WTC11 (cell line): ENCODE results near the gene SRPX. TPM values are rescaled to one million over a fixed set of nuclear protein-coding genes. Genes with fewer than 3 reads are reported as not detected.

Experiments
- ATAC-seq: fragments of 200-7000 bp; cut with Tn5 transposase; 2 replicates; pipeline ENCODE4 v1.10.0; 2021; ENCODE audit warnings: mild to moderate bottlenecking, moderate library complexity
- CTCF ChIA-PET: fragments of 300-600 bp; sonication (Branson Sonifier 250); formaldehyde crosslinking; loops from one replicate; lab custom pipeline; 2021; ENCODE audit warnings: antibody characterized with exemption; lab: Charles Lee
- POLR2A ChIA-PET: fragments of 350-600 bp; sonication (Branson Sonifier 250); formaldehyde crosslinking; loops from one replicate; lab custom pipeline; 2021; ENCODE audit warnings: antibody characterized with exemption; lab: Charles Lee
- DNase-seq: peaks from one replicate; pipeline ENCODE4 v3.0.0; 2021; ENCODE audit warnings: low spot score
- H3K27ac Mint-ChIP-seq: 2 replicates; pipeline ENCODE4 v1.8.0; 2021; ENCODE audit warnings: mixed read lengths
- H3K27me3 Mint-ChIP-seq: 2 replicates; pipeline ENCODE4 v1.8.0; 2021; ENCODE audit warnings: low read depth, mild to moderate bottlenecking, moderate library complexity, mixed read lengths
- H3K36me3 Mint-ChIP-seq: 2 replicates; pipeline ENCODE4 v1.8.0; 2021; ENCODE audit warnings: mixed read lengths
- H3K4me1 Mint-ChIP-seq: 2 replicates; pipeline ENCODE4 v1.8.0; 2022; ENCODE audit warnings: mixed read lengths
- H3K4me3 Mint-ChIP-seq: 2 replicates; pipeline ENCODE4 v1.8.0; 2021; ENCODE audit warnings: mild to moderate bottlenecking, moderate library complexity, mixed read lengths
- H3K9me3 Mint-ChIP-seq: 2 replicates; pipeline ENCODE4 v1.8.0; 2021; ENCODE audit warnings: mixed read lengths
- ELF4 ChIP-seq: sonication (generic); formaldehyde crosslinking; IDR thresholded peaks from 2 replicates; pipeline ENCODE4 v1.8.1; 2022; ENCODE audit warnings: low read depth, mild to moderate bottlenecking, moderate library complexity, missing genetic modification reagents
- FOXJ3 ChIP-seq: sonication (generic); formaldehyde crosslinking; IDR thresholded peaks from 2 replicates; pipeline ENCODE4 v1.9.0; 2021; ENCODE audit warnings: missing genetic modification reagents, mild to moderate bottlenecking, borderline replicate concordance
- GABPB1 ChIP-seq: sonication (generic); formaldehyde crosslinking; IDR thresholded peaks from 2 replicates; pipeline ENCODE4 v1.8.1; 2023; ENCODE audit warnings: mild to moderate bottlenecking, missing genetic modification reagents
- GRHL2 ChIP-seq: fragments of 250-450 bp; sonication (Bioruptor Pico); IDR thresholded peaks from 2 replicates; pipeline ENCODE4 v1.8.0; 2022; ENCODE audit warnings: mild to moderate bottlenecking, moderate library complexity; ENCODE audit not compliant: insufficient replicate concordance, severe bottlenecking
- IRF2 ChIP-seq: sonication (generic); formaldehyde crosslinking; IDR thresholded peaks from 2 replicates; pipeline ENCODE4 v1.8.0; 2022; ENCODE audit warnings: low read depth, missing genetic modification reagents, borderline replicate concordance
- JAZF1 ChIP-seq: fragments of 250-450 bp; sonication (Bioruptor Pico); IDR thresholded peaks from 2 replicates; pipeline ENCODE4 v1.9.0; 2021; ENCODE audit warnings: moderate library complexity, mild to moderate bottlenecking, inconsistent platforms
- JUN ChIP-seq: sonication (generic); formaldehyde crosslinking; IDR thresholded peaks from 2 replicates; pipeline ENCODE4 v1.8.0; 2023; ENCODE audit warnings: mild to moderate bottlenecking, missing genetic modification reagents
- MXD4 ChIP-seq: fragments of 250-450 bp; sonication (Bioruptor Pico); IDR thresholded peaks from 2 replicates; pipeline ENCODE4 v1.8.0; 2021; ENCODE audit warnings: mild to moderate bottlenecking, moderate library complexity, borderline replicate concordance
- MYBL2 ChIP-seq: sonication (generic); formaldehyde crosslinking; IDR thresholded peaks from 2 replicates; pipeline ENCODE4 v1.8.1; 2023; ENCODE audit warnings: mild to moderate bottlenecking, moderate library complexity, missing genetic modification reagents
- NFE2L1 ChIP-seq: sonication (generic); formaldehyde crosslinking; IDR thresholded peaks from 2 replicates; pipeline ENCODE4 v1.8.1; 2023; ENCODE audit warnings: missing genetic modification reagents
- NFYB ChIP-seq: sonication (generic); formaldehyde crosslinking; conservative IDR thresholded peaks from 2 replicates; pipeline ENCODE4 v1.8.0; 2022; ENCODE audit warnings: low read depth, missing genetic modification reagents
- NR2C2 ChIP-seq: sonication (generic); formaldehyde crosslinking; IDR thresholded peaks from 2 replicates; pipeline ENCODE4 v1.8.0; 2022; ENCODE audit warnings: mild to moderate bottlenecking, missing genetic modification reagents
- NR3C1 ChIP-seq: sonication (generic); formaldehyde crosslinking; conservative IDR thresholded peaks from 2 replicates; pipeline ENCODE4 v1.8.1; 2023; ENCODE audit warnings: low read depth, mild to moderate bottlenecking, missing genetic modification reagents
- OVOL2 ChIP-seq: fragments of 250-450 bp; sonication (Bioruptor Pico); IDR thresholded peaks from 2 replicates; pipeline ENCODE4 v1.9.0; 2021; ENCODE audit warnings: mild to moderate bottlenecking, borderline replicate concordance
- SMAD4 ChIP-seq: sonication (generic); formaldehyde crosslinking; IDR thresholded peaks from 2 replicates; pipeline ENCODE4 v1.8.0; 2022; ENCODE audit warnings: mild to moderate bottlenecking, missing genetic modification reagents
- TEAD4 ChIP-seq: sonication (generic); formaldehyde crosslinking; IDR thresholded peaks from 2 replicates; pipeline ENCODE4 v1.8.0; 2022; ENCODE audit warnings: mild to moderate bottlenecking, missing genetic modification reagents
- ZBTB21 ChIP-seq: sonication (generic); formaldehyde crosslinking; IDR thresholded peaks from 2 replicates; pipeline ENCODE4 v1.8.1; 2023; ENCODE audit warnings: mild to moderate bottlenecking, missing genetic modification reagents, borderline replicate concordance
- ZNF219 ChIP-seq: sonication (generic); formaldehyde crosslinking; IDR thresholded peaks from 2 replicates; pipeline ENCODE4 v1.8.0; 2023; ENCODE audit warnings: missing genetic modification reagents, mild to moderate bottlenecking, borderline replicate concordance
- ZNF232 ChIP-seq: sonication (generic); formaldehyde crosslinking; IDR thresholded peaks from 2 replicates; pipeline ENCODE4 v1.8.0; 2022; ENCODE audit warnings: mild to moderate bottlenecking, missing genetic modification reagents
- ZNF317 ChIP-seq: sonication (generic); formaldehyde crosslinking; IDR thresholded peaks from 2 replicates; pipeline ENCODE4 v1.8.1; 2023; ENCODE audit warnings: low read depth, mild to moderate bottlenecking, moderate library complexity, missing genetic modification reagents, borderline replicate concordance
- ZNF416 ChIP-seq: fragments of 250-450 bp; sonication (Bioruptor Pico); IDR thresholded peaks from 2 replicates; pipeline ENCODE4 v1.9.0; 2021; ENCODE audit warnings: mild to moderate bottlenecking, inconsistent platforms
- total RNA-seq: library from RNA; stranded (reverse); gene quantifications from 3 replicates; pipeline ENCODE4 v1.2.3, GENCODE V29; 2021
- TF ChIP-seq, protein P1 (sequence below): fragments of 250-450 bp; sonication (Bioruptor Pico); IDR thresholded peaks from 2 replicates; pipeline ENCODE4 v1.8.0; 2021; ENCODE audit warnings: mild to moderate bottlenecking
- TF ChIP-seq, protein P2 (sequence below): sonication (generic); formaldehyde crosslinking; IDR thresholded peaks from 2 replicates; pipeline ENCODE4 v1.8.0; 2022; ENCODE audit warnings: mild to moderate bottlenecking, missing genetic modification reagents
- TF ChIP-seq, protein P3 (sequence below): sonication (generic); formaldehyde crosslinking; IDR thresholded peaks from 2 replicates; pipeline ENCODE4 v1.8.1; 2022; ENCODE audit warnings: missing genetic modification reagents, borderline replicate concordance
- TF ChIP-seq, protein P4 (sequence below): fragments of 250-450 bp; sonication (Bioruptor Pico); conservative IDR thresholded peaks from 2 replicates; pipeline ENCODE4 v1.9.0; 2021; ENCODE audit warnings: mild to moderate bottlenecking

SRPX gene
- total RNA-seq, 1 experiment from 2014 or later: 7.7 TPM

DNA sequence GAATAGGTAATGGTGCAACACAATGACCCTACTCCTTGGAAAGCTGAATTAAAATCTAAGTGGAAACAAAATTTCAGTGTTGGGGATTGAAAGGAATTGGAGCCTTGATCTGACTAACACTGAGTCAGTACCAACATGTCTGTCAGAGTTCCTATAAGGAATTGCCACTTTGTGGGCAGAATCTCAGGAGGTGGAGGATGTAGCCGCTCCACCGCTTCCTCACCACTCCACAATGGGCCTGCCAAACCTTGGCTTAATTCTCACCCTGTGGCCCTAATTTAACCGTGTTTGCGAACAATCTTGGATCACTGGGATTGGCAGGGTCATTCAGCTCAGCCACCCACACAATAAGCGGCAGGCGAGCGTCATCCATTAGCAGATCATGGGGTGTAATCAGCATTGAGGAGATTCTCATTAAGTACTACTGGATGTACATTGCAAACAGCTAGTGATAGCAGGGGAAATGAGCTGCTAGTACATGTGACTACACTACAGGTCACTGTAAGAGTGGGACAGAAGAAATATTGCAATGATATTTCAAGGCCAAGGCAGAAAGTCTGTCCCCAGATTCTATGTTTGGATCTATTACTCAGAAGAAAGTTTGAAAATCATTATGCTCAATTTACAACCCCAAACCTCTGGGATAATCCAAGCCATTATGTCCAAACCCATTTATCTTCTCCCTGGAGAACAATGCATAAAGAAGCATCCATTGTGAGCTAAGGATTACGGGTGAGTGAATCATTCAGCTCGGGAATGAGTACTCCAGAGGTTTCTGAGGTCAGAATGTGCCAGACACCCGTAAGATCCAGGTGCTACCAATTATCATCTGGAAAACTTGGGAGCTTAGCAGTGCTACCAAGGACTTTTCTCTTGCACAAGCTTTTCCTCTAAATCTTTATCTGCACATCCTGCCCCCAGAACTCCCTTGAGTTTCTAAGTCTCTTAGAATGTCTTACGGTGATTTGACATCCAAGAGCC lies 5.8 kb downstream of the SRPX start (continued):
- TF ChIP-seq, protein P1, sequence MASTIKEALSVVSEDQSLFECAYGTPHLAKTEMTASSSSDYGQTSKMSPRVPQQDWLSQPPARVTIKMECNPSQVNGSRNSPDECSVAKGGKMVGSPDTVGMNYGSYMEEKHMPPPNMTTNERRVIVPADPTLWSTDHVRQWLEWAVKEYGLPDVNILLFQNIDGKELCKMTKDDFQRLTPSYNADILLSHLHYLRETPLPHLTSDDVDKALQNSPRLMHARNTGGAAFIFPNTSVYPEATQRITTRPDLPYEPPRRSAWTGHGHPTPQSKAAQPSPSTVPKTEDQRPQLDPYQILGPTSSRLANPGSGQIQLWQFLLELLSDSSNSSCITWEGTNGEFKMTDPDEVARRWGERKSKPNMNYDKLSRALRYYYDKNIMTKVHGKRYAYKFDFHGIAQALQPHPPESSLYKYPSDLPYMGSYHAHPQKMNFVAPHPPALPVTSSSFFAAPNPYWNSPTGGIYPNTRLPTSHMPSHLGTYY: no peak
- TF ChIP-seq ZNF416 (CRISPR knock-in tag): no peak
- TF ChIP-seq OVOL2 (CRISPR knock-in tag): no peak
- TF ChIP-seq IRF2 (CRISPR knock-in tag): no peak
- TF ChIP-seq ZNF317: no peak
- no peak for TF ChIP-seq GABPB1 (CRISPR knock-in tag)
- TF ChIP-seq SMAD4 (CRISPR knock-in tag): no peak
- TF ChIP-seq MYBL2: no peak

DNA sequence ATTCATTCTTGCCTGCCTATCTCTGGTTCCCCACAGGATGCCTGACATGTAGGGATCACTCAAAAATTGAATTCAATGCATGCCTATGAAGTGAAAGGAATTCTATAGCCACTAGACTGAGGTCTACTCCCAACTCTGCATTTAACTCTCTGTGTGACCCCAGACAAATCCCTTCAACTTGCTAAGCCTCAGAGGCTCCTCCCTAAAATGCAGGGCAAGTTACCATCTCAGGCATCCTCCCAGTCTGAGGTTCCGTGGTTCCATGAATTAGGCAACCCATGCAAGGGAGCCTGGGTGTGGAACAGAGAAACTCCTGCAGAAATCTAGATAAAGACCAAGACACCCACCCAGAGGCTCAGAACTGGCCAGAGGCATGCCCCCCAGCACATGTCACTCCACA lies 6.6 kb downstream of the SRPX start:
- DNase-seq (no peak), ATAC-seq (no peak)
- Mint-ChIP-seq H3K36me3 (no peaks in the 10 kb centered on the region), H3K27ac (no peak overlapping the region), H3K4me3 (no peak overlapping the region), H3K9me3 (no peaks in the 10 kb centered on the region), H3K27me3 (peaks cover 10% of the 10 kb centered on the region), H3K4me1 (peaks cover 17% of the 10 kb centered on the region)
- CTCF ChIA-PET: no interaction called here
- POLR2A ChIA-PET: no interaction called here
- TF ChIP-seq, protein P2, sequence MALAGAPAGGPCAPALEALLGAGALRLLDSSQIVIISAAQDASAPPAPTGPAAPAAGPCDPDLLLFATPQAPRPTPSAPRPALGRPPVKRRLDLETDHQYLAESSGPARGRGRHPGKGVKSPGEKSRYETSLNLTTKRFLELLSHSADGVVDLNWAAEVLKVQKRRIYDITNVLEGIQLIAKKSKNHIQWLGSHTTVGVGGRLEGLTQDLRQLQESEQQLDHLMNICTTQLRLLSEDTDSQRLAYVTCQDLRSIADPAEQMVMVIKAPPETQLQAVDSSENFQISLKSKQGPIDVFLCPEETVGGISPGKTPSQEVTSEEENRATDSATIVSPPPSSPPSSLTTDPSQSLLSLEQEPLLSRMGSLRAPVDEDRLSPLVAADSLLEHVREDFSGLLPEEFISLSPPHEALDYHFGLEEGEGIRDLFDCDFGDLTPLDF (CRISPR knock-in tag): no peak
- TF ChIP-seq JUN (CRISPR knock-in tag) (no peak), GABPB1 (CRISPR knock-in tag) (no peak), ZBTB21 (CRISPR knock-in tag) (no peak), MXD4 (no peak), NFE2L1 (CRISPR knock-in tag) (no peak), NR2C2 (CRISPR knock-in tag) (no peak), GRHL2 (CRISPR knock-in tag) (no peak), NR3C1 (CRISPR knock-in tag) (no peak), NFYB (CRISPR knock-in tag) (no peak), ZNF232 (CRISPR knock-in tag) (no peak), ZNF219 (CRISPR knock-in tag) (no peak), JAZF1 (CRISPR knock-in tag) (no peak), TEAD4 (CRISPR knock-in tag) (no peak), ELF4 (CRISPR knock-in tag) (no peak), FOXJ3 (CRISPR knock-in tag) (no peak)
- TF ChIP-seq, protein P3, sequence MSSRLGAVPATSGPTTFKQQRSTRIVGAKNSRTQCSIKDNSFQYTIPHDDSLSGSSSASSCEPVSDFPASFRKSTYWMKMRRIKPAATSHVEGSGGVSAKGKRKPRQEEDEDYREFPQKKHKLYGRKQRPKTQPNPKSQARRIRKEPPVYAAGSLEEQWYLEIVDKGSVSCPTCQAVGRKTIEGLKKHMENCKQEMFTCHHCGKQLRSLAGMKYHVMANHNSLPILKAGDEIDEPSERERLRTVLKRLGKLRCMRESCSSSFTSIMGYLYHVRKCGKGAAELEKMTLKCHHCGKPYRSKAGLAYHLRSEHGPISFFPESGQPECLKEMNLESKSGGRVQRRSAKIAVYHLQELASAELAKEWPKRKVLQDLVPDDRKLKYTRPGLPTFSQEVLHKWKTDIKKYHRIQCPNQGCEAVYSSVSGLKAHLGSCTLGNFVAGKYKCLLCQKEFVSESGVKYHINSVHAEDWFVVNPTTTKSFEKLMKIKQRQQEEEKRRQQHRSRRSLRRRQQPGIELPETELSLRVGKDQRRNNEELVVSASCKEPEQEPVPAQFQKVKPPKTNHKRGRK (CRISPR knock-in tag): no peak
- TF ChIP-seq, protein P4, sequence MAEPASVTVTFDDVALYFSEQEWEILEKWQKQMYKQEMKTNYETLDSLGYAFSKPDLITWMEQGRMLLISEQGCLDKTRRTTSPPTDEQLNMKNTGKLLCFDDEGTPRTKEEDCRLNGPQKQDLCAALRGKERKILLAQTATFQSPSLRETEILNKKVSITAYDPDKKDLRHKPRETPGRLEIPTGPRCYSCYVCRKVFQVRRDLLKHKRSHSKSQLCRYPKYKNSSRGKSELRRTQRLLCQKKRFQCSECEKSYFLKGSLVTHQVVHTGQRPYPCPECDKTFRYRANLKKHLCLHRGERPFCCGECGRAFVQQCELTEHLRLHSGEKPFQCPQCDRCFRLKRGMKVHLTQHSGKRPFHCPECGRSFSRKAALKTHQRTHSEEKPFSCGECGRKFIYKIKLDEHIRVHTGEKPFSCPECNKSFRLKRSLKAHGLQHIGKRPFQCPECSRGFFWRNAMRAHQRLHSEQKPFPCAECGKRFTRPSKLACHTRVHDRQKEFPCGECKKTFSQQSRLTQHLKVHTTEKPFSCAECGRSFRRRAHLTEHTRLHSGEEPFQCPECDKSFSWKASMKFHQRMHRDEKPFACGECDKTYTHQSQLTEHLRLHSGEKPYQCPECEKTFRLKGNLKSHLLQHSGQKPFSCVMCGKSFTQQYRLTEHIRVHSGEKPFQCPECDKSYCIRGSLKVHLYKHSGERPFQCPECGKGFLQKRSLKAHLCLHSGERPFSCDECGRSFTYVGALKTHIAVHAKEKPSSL (CRISPR knock-in tag): no peak
